Thymus (tissue), 2 donors: ENCODE measurements around the gene FBXO34. TPM values are rescaled to one million over a fixed set of nuclear protein-coding genes. Genes with fewer than 3 reads are reported as not detected.

ENCODE experiments used
- polyA plus RNA-seq: library from polyadenylated mRNA; stranded (reverse); fragments of 200-250 nt; gene quantifications from one replicate; pipeline ENCODE4 v1.2.3, GENCODE V29; 2013
- total RNA-seq: library from RNA; stranded (reverse); fragments of 120-200 nt; gene quantifications from one replicate; pipeline ENCODE4 v1.2.4, GENCODE V29; 2013
- donor health status: healthy.

The FBXO34 gene
- total and polyA plus RNA-seq, 2 donors = 15.8 to 23.3 TPM

Other genes starting within 250 kb of the FBXO34 start
- 20.3 TPM for gene WDHD1, start 244.3 kb upstream of the FBXO34 start, total RNA-seq
- gene WDHD1, start 244.3 kb upstream of the FBXO34 start, polyA plus RNA-seq = 3.7 TPM
- 9.7 TPM for gene SOCS4, start 244.2 kb upstream of the FBXO34 start, total RNA-seq
- 12.9 TPM for gene SOCS4, start 244.2 kb upstream of the FBXO34 start, polyA plus RNA-seq
- gene MAPK1IP1L, start 219.8 kb upstream of the FBXO34 start, total RNA-seq = 15.9 TPM
- 42.1 TPM for gene MAPK1IP1L, start 219.8 kb upstream of the FBXO34 start, polyA plus RNA-seq
- 34.4 TPM for gene LGALS3, start 142.2 kb upstream of the FBXO34 start, total RNA-seq
- gene LGALS3, start 142.2 kb upstream of the FBXO34 start, polyA plus RNA-seq = 301 TPM
- 67.6 TPM for gene DLGAP5, start 79.8 kb upstream of the FBXO34 start, total RNA-seq
- gene DLGAP5, start 79.8 kb upstream of the FBXO34 start, polyA plus RNA-seq = 3.0 TPM
- gene ATG14, start 140.4 kb downstream of the FBXO34 start, total RNA-seq = 8.1 TPM
- 12.3 TPM for gene ATG14, start 140.4 kb downstream of the FBXO34 start, polyA plus RNA-seq
- not detected for gene TBPL2, start 169.2 kb downstream of the FBXO34 start, total RNA-seq
- gene TBPL2, start 169.2 kb downstream of the FBXO34 start, polyA plus RNA-seq = not detected